ENCODE measurements around the gene CTAG1B. TPM values are rescaled to one million over a fixed set of nuclear protein-coding genes. Genes with fewer than 3 reads are reported as not detected.

Gene CTAG1B
- total and polyA plus RNA-seq, 2 experiments from 2014 or later: not detected

- TF ChIP-seq ZNF462 (CRISPR knock-in tag; IDR thresholded peaks at IDR 0.05) (no peak), CTCF (conservative IDR thresholded peaks at IDR 0.05; ENCODE audit: low read depth in 2 of 2) (no peak), JUNB (IDR thresholded peaks at IDR 0.05; ENCODE audit: unreplicated experiment) (no peak), ZNF331 (CRISPR knock-in tag; IDR thresholded peaks at IDR 0.05; ENCODE audit: low read depth) (no peak), ZNF114 (CRISPR knock-in tag; IDR thresholded peaks at IDR 0.05) (no peak)
Measured at GRCh38 chrX:154599531-154599930, 19.6 kb downstream of the CTAG1B start (continued).

GRCh38 chrX:154598656-154599055 is 20.4 kb downstream of the CTAG1B start:
- Histone ChIP-seq H2AFZ (no peak overlapping the region), H3F3A (replicated peaks; ENCODE audit: low read depth) (no peaks in the 10 kb centered on the region), H3K79me2 (replicated peaks; ENCODE audit: insufficient read depth) (no peaks in the 10 kb centered on the region), H3K27me3 (ENCODE audit: insufficient read depth) (no peaks in the 10 kb centered on the region), H3K36me3 (ENCODE audit: insufficient read depth) (no peaks in the 10 kb centered on the region), H3K27ac (ENCODE audit: low read depth) (no peak overlapping the region), H3K9me2 (ENCODE audit: insufficient read depth) (no peaks in the 10 kb centered on the region), H3K4me3 (no peak overlapping the region), H4K20me1 (replicated peaks; ENCODE audit: insufficient read depth) (no peaks in the 10 kb centered on the region), H3K4me1 (ENCODE audit: insufficient read depth) (peaks cover 11% of the 10 kb centered on the region), H3K4me2 (no peak overlapping the region)
- DNase-seq (ENCODE audit: low spot score) (no peak), ATAC-seq (no peak)
- Mint-ChIP-seq H3K27me3 (ENCODE audit: insufficient read depth, low read depth, poor library complexity) (peaks cover 4% of the 10 kb centered on the region), H3K36me3 (ENCODE audit: low read depth) (peaks cover 23% of the 10 kb centered on the region), H3K9me3 (peaks cover 16% of the 10 kb centered on the region; the same call in 2 of the 3 replicates), H3K4me1 (peaks cover 26% of the 10 kb centered on the region), H3K4me3 (no peak overlapping the region), H3K27ac (no peak overlapping the region)
- TF ChIP-seq ZNF331 (CRISPR knock-in tag; IDR thresholded peaks at IDR 0.05; ENCODE audit: low read depth) (no peak), EZH2phosphoT487 (IDR thresholded peaks at IDR 0.05; ENCODE audit: unreplicated experiment) (no peak), NANOG (IDR thresholded peaks at IDR 0.05; ENCODE audit: borderline replicate concordance) (no peak), CTCF (conservative IDR thresholded peaks at IDR 0.05; ENCODE audit: low read depth in 2 of 2) (no peak), CREB1 (CRISPR knock-in tag; IDR thresholded peaks at IDR 0.05; ENCODE audit: low read depth) (no peak), ETS1 (IDR thresholded peaks at IDR 0.05) (no peak), JUNB (IDR thresholded peaks at IDR 0.05; ENCODE audit: unreplicated experiment) (no peak)

Measured in GM23338 (cell line).